Coronary artery (tissue), 2 donors: ENCODE data around the gene AFF1.

ENCODE experiments used
- DNase-seq: peaks from one replicate; pipeline ENCODE4 v3.0.0-alpha.2; 2017; ENCODE audit warnings: low spot score
- H3K27ac ChIP-seq, 2 donors: fragments of 200-600 bp; sonication (generic); one replicate each; pipeline ENCODE4 v1.5.1; 2016 to 2019
- H3K4me3 ChIP-seq: fragments of 200-600 bp; sonication (generic); 2 replicates; pipeline ENCODE4 v1.5.1; 2016; ENCODE audit warnings: mild to moderate bottlenecking, moderate library complexity
- TF ChIP-seq, protein P1 (sequence below): fragments of 200-600 bp; sonication (generic); IDR thresholded peaks from one replicate; pipeline ENCODE4 v1.5.1; 2019; ENCODE audit warnings: antibody characterized with exemption

The AFF1 gene

GRCh38 chr4:87025023-87025613 is 90.3 kb downstream of the AFF1 start:
- DNase-seq = no peak
- TF ChIP-seq, protein P1, sequence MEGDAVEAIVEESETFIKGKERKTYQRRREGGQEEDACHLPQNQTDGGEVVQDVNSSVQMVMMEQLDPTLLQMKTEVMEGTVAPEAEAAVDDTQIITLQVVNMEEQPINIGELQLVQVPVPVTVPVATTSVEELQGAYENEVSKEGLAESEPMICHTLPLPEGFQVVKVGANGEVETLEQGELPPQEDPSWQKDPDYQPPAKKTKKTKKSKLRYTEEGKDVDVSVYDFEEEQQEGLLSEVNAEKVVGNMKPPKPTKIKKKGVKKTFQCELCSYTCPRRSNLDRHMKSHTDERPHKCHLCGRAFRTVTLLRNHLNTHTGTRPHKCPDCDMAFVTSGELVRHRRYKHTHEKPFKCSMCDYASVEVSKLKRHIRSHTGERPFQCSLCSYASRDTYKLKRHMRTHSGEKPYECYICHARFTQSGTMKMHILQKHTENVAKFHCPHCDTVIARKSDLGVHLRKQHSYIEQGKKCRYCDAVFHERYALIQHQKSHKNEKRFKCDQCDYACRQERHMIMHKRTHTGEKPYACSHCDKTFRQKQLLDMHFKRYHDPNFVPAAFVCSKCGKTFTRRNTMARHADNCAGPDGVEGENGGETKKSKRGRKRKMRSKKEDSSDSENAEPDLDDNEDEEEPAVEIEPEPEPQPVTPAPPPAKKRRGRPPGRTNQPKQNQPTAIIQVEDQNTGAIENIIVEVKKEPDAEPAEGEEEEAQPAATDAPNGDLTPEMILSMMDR = no peak
- H3K4me3 ChIP-seq = peak overlapping the region; percentile 40
- peak overlapping the region in 1 of 2 donors; percentile 78 for H3K27ac ChIP-seq

DNA sequence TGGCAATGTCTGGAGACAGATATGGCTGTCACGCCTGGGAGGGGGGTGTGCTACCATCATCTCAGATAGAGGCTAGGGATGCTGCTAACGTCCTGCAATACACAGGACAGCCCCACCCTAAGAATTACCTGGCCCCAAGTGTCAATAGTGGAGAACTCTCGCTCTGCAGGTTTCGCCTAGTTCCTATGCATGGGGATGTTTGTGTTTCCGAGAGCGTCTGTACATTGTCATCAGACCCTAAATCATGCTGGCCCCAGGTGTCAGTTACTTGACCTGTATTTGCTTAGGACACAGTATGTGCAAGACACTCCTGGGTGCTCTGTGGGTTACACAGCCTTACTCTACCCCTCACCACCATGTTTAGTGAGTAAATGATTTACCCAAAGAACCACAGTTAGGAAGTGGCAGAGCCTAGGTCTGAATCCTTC is 90.8 kb downstream of the AFF1 start:
- TF ChIP-seq, protein P1 = no peak
- Histone ChIP-seq H3K4me3 (peak overlapping the region; percentile 40), H3K27ac (peak overlapping the region in 1 of 2 donors; percentile 78)
- DNase-seq = no peak

- no peak for DNase-seq
- Histone ChIP-seq H3K4me3 (no peak overlapping the region), H3K27ac (peak overlapping the region in 1 of 2 donors; percentile 54)
- TF ChIP-seq, protein P1 = no peak
These were observed 92.1 kb downstream of the AFF1 start for GRCh38 chr4:87026800-87027495.

GRCh38 chr4:87029356-87029755 is 94.5 kb downstream of the AFF1 start:
- Histone ChIP-seq H3K4me3 (peak overlapping the region; percentile 43), H3K27ac (peak overlapping the region; percentile 71 to 90)
- TF ChIP-seq, protein P1 = no peak
- no peak for DNase-seq

- H3K4me3 ChIP-seq = peak overlapping the region; percentile 43
- no peak for DNase-seq
- TF ChIP-seq, protein P1 = no peak
- H3K27ac ChIP-seq = peak overlapping the region; percentile 71 to 90
These were observed 95.3 kb downstream of the AFF1 start for GRCh38 chr4:87030124-87030523.

GRCh38 chr4:87030755-87031441 is 96.1 kb downstream of the AFF1 start:
- peak overlapping the region; percentile 43 for H3K4me3 ChIP-seq
- TF ChIP-seq, protein P1 = no peak
- DNase-seq = no peak
- peak overlapping the region; percentile 71 to 90 for H3K27ac ChIP-seq
